Measurements from ENCODE around the gene CLNK. TPM values are rescaled to one million over a fixed set of nuclear protein-coding genes. Genes with fewer than 3 reads are reported as not detected.

CLNK gene
- total and polyA plus RNA-seq, 2 experiments from 2014 or later, result not detected

DNA sequence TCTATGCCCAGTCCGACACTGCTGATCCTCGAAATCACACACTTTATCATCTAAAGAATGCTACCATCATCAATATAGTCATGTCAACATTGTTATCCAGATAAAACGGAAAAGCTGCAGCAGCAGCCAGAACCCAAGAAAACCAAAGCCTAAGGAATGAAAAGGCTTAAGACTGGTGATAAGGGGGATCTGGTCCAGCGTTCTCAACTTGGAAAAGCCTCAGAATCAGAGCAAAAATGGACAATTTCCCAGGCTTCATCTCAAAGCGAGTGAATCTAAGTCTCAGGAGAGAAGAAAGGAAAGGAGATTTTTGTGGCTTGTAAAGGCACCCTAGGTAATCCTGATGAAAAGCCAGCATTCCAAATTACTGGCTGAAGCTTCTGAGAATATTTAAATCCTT lies 235.6 kb downstream of the CLNK start:
- Histone ChIP-seq H3K9me3 (ENCODE audit: low read depth) (no peaks in the 10 kb centered on the region), H3K36me3 (peaks cover 33% of the 10 kb centered on the region)
- DNase-seq (ENCODE audit: low read depth in 1 of 2, low spot score in 1 of 2), result no peak

DNA sequence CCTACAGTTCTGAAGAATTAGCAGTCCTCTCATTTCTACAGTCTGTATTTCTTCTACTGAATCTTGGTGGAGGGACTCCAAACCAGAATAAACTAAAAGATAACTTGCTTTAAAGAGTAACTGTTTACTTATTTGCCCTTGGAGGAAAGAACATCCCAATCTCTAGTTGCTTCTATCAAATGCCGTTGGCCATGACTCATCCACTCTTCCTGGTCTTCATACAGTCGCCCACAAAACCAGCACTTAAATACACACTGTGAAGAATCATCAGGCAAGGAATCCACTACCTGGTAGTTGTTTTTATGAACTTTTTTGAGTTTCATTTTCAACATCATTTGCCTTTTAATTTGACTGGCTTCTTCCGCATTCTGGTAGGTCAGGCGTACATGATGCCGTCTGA lies 241.6 kb downstream of the CLNK start:
- no peaks in the 10 kb centered on the region for H3K27me3 ChIP-seq
- no peaks in the 10 kb centered on the region for H3K4me1 ChIP-seq (ENCODE audit: low read depth)
- no peak overlapping the region for H3K27ac ChIP-seq
- peaks cover 23% of the 10 kb centered on the region for H3K36me3 ChIP-seq
- peak in 1 of 2 donors; percentile 33 for DNase-seq (ENCODE audit: low read depth in 1 of 2, low spot score in 1 of 2)
- TF ChIP-seq, protein P1, sequence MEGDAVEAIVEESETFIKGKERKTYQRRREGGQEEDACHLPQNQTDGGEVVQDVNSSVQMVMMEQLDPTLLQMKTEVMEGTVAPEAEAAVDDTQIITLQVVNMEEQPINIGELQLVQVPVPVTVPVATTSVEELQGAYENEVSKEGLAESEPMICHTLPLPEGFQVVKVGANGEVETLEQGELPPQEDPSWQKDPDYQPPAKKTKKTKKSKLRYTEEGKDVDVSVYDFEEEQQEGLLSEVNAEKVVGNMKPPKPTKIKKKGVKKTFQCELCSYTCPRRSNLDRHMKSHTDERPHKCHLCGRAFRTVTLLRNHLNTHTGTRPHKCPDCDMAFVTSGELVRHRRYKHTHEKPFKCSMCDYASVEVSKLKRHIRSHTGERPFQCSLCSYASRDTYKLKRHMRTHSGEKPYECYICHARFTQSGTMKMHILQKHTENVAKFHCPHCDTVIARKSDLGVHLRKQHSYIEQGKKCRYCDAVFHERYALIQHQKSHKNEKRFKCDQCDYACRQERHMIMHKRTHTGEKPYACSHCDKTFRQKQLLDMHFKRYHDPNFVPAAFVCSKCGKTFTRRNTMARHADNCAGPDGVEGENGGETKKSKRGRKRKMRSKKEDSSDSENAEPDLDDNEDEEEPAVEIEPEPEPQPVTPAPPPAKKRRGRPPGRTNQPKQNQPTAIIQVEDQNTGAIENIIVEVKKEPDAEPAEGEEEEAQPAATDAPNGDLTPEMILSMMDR (IDR thresholded peaks at IDR 0.05; ENCODE audit: low read depth, low read length), result no peak
- H3K4me3 ChIP-seq, result no peak overlapping the region
- H3K9me3 ChIP-seq (ENCODE audit: low read depth), result no peaks in the 10 kb centered on the region

More for the DNA sequence above, 235.6 kb downstream of the CLNK start:
- no peak overlapping the region for H3K27ac ChIP-seq
- H3K27me3 ChIP-seq, result no peaks in the 10 kb centered on the region
- no peaks in the 10 kb centered on the region for H3K4me1 ChIP-seq (ENCODE audit: low read depth)
- TF ChIP-seq, protein P1 (IDR thresholded peaks at IDR 0.05; ENCODE audit: low read depth, low read length), result no peak
- H3K4me3 ChIP-seq, result no peak overlapping the region

GRCh38 chr4:10441512-10441911 lies 243.1 kb downstream of the CLNK start:
- no peaks in the 10 kb centered on the region for H3K9me3 ChIP-seq (ENCODE audit: low read depth)
- DNase-seq (ENCODE audit: low read depth in 1 of 2, low spot score in 1 of 2), result no peak

GRCh38 chr4:10438924-10439323 lies 245.6 kb downstream of the CLNK start:
- H3K27me3 ChIP-seq, result no peaks in the 10 kb centered on the region
- H3K4me1 ChIP-seq (ENCODE audit: low read depth), result no peaks in the 10 kb centered on the region
- DNase-seq (ENCODE audit: low read depth in 1 of 2, low spot score in 1 of 2), result no peak
- H3K9me3 ChIP-seq (ENCODE audit: low read depth), result no peaks in the 10 kb centered on the region
- H3K4me3 ChIP-seq, result no peak overlapping the region
- H3K36me3 ChIP-seq, result no peaks in the 10 kb centered on the region
- TF ChIP-seq, protein P1 (IDR thresholded peaks at IDR 0.05; ENCODE audit: low read depth, low read length), result no peak
- no peak overlapping the region for H3K27ac ChIP-seq

More at GRCh38 chr4:10441512-10441911, 243.1 kb downstream of the CLNK start:
- H3K4me1 ChIP-seq (ENCODE audit: low read depth), result no peaks in the 10 kb centered on the region
- peaks cover 23% of the 10 kb centered on the region for H3K36me3 ChIP-seq
- H3K27me3 ChIP-seq, result no peaks in the 10 kb centered on the region
- H3K4me3 ChIP-seq, result no peak overlapping the region
- peak overlapping the region; percentile 35 for H3K27ac ChIP-seq
- TF ChIP-seq, protein P1 (IDR thresholded peaks at IDR 0.05; ENCODE audit: low read depth, low read length), result no peak

- Histone ChIP-seq H3K27me3 (no peaks in the 10 kb centered on the region), H3K9me3 (ENCODE audit: low read depth) (no peaks in the 10 kb centered on the region), H3K4me1 (ENCODE audit: low read depth) (no peaks in the 10 kb centered on the region), H3K4me3 (no peak overlapping the region), H3K36me3 (no peaks in the 10 kb centered on the region), H3K27ac (no peak overlapping the region)
- DNase-seq (ENCODE audit: low read depth in 1 of 2, low spot score in 1 of 2), result peak in 1 of 2 donors; percentile 52
- TF ChIP-seq, protein P1 (IDR thresholded peaks at IDR 0.05; ENCODE audit: low read depth, low read length), result no peak
These were observed 246.8 kb downstream of the CLNK start for GRCh38 chr4:10437735-10438134.

Other genes with a start within 250 kb of the CLNK start
- 27.5 and 35.2 TPM in 2 replicates for gene ZNF518B, start 227.3 kb downstream of the CLNK start, total RNA-seq
- gene ZNF518B, start 227.3 kb downstream of the CLNK start, polyA plus RNA-seq, result 15.8 and 17.0 TPM in 2 replicates